ENCODE results near the gene CD63.
A peak's percentile ranks its signal among the peaks of the same experiment; 100 is the strongest.

CD63 gene

DNA sequence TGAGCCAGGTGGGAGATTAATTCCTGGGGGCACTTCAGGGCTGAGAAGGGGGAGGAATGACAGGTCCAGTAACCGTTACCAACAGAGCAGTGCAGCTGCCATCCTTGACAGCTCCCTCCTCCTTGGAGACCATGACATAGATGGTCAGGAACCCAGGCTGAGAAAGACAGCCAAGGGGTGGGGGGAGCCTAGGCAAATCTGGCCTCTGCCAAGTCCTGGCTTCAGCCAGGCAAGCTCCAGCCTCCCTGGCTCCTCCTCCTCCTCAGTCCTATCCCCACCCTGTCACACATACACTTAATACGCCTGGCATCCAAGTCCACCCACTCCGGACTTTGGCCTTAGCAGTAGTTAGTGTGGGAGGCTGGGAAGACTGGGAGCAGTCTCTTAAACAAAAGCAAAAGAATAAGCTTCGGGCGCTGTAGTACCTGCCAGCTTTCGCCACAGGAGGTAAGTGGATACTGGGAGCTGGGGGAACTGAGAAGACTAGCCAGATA, 8.7 kb downstream of the CD63 start, which contains the start of gene RDH5:
RDH5 (plus strand) TSS at position 323 of the 494 bp plus-strand sequence. CDS start 792 bp downstream, outside the sequence.
- DNase-seq, result no peak

DNA sequence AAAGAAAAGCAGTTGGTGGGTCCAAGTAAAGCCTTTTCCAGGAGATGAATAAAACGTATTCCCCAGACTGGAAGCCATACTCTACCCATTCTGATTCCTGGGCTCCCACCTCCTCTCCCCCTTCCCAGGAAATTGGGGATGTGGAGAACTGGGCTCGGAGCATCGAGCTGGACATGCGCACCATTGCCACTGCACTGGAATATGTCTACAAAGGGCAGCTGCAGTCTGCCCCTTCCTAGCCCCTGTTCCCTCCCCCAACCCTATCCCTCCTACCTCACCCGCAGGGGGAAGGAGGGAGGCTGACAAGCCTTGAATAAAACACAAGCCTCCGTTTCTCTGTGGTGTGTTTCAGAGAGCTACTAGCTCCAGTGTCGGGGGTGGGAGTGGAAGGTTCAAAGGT, 9.4 kb downstream of the CD63 start:
- DNase-seq, result no peak

DNA sequence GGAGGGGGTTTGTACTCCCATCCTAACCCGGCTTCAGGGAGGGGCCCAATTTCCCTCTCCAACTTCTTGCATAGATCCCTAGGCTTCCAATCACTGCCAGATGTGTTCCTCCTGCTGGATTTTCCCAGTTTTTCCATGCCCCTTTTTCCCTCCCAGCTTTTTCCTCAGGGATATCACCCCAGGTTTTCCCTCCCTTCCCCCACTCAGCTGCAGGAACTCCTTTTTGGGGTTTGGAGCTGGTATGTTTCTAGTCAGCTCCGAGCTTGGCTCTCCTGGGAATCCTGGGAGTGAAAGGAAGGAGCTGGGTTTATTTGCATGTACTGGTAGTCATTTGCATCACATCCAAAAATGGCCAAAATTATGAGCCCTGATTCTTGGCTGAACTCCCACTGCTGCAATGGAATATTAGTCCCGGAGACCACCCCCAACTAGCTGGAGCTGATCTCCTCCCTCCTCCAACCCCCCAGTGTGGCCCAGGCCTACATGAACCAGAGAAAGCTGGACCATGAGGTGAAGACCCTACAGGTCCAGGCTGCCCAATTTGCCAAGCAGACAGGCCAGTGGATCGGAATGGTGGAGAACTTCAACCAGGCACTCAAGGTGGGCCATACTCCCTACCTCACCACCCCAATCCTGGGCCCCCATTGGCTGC, 10.1 kb downstream of the CD63 start:
- DNase-seq, result no peak

DNA sequence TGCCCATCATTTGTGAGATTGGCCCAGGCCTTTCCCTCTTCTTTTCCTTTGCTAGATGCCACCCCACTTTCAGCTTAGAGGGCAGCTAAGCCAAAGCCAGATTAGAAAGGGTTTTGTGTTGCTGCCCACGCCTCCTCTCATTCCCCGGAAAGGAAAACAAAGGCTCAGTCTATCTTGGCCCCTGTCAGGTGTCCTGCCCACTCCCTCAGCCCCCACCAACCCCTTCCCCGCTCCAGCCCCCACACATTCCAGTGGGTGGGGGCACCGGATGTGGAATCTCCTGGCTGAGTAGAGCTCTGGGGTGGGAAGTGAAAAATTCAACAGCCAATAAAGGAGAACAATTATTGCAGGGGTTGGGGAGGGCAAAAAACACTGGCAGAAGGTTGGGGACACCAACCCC, 10.8 kb downstream of the CD63 start:
- DNase-seq, result no peak

DNA sequence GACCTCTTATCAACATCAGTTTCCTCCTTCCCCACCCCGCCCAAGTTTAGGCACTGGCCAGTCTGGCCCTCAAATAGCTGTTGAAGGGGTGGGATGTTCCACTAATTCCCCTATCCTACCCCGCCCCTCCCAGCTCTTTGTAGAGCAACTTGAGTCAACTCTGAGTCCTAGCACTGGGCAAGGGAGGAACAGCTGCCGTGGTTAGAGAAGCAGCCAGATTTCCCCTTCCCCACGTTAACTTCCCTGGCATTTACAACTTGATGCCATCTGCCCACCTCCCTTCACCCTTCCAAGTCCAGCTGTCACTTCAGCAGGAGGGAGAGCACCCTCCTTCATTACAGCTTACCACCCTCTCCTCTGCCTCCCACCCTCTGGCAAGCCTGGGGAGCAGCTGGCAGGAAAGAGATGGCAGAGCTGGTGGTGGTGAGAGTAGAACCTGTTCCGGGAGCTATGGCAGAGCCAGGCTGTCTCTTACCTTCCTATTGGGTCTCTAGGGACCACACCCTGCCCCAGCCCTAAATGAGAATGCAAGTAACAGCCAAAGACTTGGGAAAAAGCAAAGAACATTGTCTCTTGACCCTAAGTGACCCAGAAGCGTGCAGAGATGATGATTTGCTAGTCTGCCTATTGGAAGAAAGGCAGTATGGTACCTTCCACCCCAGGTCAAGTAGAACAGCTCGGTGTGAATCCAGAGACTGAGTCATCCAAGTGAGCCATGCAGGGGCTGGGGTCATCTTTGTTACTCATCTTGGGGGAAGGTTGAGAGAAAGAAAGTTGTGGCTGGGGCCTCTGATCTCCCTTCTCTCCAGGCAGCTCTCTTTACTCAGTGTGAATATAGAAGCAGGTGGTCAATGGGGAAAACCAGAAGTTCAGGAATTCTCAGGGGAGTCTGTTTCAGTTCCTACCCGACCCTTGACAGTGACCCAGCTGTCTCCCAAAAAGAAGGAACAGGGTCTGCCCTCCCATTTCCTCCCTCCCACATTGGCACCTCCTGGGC, 11.5 kb downstream of the CD63 start:
- DNase-seq, result no peak

DNA sequence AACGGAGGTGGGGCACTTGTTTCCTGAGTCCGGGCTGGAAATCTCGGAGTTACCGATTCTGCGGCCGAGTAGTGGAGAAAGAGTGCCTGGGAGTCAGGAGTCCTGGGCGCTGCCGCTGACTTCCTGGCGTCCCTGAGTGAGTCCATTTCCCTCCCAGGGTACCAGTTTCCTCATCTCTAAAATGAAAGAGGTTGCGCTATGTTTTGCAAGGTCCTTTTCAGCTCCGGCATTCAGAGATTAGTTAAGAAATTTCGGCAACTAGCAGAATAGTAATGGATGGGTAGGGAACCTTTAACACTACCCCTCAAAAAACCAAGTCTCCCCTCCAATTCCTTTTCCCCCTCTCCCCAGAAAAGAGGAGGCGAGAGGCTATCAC, 12.2 kb downstream of the CD63 start:
- no peak for DNase-seq

DNA sequence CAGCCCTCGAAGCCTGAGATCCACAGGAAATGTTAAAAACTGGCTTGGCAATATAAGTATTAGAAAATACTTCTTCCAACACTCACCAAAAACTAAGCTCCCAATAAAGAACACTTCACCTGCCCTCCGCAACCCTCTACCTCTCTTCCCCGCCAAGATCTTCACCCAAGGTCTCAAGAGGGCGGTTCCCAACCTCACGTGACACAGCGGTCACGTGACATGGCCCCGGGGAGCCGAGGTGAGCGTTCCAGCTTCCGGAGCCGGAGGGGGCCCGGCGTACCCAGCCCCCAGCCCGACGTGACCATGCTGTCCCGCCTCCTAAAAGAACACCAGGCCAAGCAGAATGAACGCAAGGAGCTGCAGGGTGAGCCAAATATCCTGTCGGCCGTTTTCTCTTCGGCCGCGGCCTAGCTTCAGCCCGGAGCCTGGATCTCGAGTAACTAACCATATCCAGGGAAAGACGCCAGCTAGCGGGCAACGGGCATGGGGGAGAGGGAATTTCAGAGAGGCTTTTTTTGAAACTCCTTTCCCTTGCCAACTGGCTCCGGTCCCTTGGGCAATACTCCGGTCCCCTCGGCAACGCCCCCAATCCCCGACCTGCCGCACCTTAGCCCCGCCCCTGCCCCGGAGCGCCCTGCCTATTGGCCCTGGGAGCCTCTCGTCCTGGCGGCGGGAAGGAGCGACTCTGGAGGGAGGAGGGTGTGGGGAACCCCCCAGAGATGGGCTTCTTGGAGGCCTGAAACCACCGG, 12.8 kb downstream of the CD63 start, which contains the start of gene BLOC1S1:
BLOC1S1 (plus strand) TSS at position 214 of the 749 bp plus-strand sequence; CDS start at position 220, 6 bp downstream.
- peak; percentile 76 for DNase-seq

DNA sequence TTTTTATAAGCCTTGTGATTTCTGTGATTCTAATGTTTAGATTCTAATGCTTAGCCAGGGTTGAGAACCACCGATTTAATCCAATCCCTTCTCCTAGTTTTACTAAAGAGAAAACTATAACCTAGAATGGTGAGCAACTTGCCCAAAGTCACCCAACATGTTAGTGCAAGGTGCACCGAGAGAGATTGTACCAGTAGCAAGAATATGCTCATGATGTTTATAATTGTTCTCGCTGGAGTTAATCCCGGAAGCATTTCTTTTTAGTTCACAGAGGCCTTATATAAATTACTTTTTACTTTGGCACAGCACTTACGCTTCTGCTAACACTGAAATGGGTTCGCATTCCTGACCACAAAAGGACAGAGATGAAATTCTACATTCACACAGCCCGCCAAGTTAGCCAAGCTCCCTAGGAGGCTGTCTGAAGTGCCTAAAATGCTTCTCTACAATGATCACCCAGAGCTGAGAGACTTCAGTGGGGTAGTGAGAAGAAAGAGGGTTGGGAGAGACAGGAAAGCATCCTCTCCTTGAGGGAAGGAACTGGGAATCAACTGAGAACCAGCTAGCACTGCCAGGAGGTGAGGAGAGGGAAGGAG, 13.5 kb downstream of the CD63 start:
- DNase-seq, result no peak

DNA sequence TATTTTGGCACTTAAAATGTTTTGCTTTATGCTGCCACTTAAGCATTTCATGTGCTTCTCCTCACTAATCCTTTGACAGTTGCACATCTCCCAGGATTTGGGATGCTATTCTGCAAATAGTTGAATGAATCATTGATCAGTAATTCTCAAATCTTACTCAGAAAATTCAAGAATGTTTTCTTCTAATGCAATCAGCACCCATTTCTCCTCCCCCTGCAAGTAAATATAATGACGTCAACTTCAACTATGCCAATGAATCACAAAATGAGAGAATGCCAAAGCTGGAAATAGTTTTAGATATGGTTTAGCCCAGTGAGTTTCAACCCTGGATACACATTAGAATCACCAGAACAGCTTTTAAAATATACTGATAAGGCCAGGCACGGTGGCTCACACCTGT, 15.1 kb downstream of the CD63 start:
- DNase-seq, result no peak

DNA sequence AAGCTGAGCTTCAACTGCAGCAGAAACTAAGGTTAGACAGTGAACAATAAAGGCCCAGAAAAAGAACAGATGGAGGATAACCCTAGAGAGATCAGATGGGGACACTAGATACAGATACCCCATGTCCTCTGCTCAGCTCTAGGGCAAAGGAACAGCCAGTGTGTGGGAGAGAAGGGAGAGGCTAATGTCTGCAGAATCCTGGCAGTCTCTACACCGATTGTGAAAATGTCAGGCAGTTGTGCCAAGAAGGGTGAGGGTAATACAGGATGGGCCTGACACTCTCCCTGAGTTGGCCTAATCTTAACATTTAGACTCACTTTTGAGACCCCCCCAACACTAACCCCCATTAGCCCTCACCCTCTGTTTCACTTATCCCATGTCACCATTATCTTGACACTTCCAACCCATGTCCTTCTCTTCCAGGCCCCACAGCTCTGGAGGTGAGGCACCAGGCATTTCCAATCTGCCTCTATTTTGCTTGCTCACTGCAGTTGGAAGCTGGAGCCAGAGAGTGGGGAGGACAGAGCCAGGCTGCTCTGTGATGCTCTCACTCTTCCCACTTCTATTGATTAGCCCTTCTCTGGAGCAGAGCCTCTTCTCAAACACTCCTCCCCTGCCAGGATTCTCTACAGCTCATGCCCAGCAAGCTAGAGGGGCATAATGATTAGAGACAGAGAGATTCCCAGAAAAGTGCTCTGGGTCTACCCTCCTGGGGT, 16.0 kb downstream of the CD63 start:
- DNase-seq, result no peak

DNA sequence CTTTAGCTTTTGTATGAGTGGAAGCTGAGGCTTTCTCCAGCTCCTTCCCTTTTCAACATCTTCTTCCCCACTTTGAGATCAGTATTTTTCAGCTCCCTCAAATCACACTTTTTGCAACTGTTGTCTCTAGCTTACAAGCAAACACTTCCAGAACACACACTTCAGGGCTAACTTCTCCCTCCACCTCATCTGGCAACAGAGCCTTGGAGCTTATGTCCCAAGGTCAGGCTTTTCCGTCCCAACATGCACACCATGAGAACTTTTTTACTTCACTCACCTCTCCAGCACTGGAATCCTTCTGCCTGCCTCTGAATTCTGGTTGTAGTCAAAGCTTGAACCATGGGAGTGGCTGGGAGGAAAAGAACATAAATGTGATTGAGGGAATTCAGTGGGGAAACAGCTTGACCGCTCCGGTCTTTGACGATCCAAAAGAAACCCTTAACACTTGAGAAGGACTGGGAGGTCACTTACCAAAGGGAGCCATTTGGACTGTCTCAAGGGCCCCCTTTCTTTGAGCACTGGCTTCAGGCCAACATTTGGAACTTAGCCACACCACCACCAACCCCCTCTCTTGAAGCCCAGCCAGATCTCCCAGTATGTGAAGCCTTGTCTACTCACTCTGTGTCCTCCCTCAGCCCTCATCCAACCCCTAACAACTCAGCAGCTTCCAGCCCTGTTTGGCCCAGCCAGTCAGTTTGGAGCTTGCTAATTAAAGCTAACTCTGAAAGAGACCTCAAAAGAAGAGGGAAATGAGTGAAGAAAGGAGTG, 16.8 kb downstream of the CD63 start:
- DNase-seq, result no peak

DNA sequence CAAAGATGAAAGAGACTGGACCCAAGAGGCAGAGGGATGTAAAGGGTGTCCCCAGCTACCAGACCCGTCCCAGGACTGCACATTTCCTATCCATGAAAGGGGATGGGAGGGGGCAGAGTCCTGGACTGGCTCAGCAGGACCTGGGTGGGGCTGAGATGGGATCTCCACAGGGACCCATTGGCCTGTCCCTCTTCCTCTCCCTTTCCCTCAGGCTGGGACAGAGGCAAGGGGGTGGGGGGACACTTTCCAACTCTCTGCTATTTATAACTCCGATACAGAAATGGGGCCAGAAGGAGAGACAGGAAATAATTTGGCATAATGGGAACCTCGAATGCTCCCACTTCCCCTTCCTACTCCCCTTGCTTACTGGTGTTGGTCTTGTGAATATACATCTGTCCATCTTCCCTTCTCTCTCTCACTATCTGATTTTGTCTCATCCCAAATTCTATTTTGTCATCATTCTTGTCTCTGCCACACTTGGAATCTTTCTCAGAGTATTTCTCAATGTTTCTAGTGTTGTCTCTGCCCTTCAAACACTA, 20.0 kb downstream of the CD63 start:
- DNase-seq, result no peak

DNA sequence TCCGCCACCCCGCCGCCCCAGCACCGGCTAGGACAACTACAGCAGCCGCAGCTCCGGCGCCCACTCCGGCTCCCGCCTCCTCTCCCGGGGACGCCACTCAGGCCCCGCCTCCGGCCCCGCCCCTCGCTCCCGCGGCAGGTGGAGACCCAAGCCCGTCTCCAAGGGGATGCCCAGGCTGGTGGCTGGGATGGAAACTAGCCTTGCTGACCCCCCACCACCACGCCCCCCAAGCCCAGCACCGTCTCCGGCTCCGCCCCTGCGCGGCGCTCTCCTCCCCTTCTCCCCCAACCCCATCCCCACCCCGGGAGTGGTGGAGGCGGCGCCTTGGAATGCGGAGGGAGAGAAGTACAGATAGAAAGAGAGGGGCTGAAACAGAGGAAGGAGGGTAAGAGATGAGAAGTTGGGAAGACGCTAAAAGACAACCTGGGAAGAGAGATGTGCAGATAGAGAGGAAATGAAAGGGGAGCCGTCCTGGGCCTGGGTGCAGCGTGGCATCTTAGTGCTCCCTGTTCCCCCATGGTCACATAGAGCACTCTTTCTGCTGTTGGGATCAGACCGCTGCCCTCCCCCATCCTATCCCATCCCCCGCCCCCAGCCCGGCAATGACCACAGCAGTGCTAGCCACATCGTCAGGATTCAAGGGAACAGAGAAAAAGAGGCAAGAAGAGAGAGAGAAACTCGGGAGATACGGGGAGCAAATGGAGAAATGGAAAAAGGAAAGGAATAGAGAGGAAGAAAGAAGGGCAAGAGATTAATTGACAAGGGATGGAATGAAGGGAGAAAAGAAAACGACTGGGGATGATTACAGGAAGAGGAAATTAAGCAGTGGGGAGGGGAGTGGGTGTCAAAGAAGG, 20.7 kb downstream of the CD63 start, which contains the start of gene ITGA7:
ITGA7 (minus strand) TSS at position 64 of the 854 bp plus-strand sequence. CDS start 222 bp downstream, outside the sequence.
- DNase-seq, result no peak

DNA sequence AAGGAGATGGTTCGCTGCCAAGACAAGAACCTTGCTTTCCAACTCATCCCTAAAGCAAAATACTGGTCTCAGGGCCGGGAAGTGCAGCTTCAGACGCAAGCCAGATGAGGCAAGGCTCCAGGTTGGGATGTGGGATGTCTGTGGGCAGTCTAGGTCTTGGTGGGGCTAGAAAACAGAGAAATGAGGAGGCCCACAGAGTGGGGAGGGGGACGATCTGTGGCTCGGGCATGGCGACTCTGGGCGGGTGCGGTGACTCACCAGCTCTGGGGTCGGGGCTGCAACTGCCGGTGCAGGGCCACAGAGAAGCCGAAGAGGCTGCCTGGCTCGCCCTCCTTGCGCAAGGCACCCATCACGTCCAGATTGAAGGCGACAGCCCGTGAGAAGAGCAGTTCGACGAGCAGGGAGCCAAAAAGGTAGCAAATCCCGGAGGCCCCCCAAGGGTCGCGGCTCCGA, 21.6 kb downstream of the CD63 start:
- no peak for DNase-seq

DNA sequence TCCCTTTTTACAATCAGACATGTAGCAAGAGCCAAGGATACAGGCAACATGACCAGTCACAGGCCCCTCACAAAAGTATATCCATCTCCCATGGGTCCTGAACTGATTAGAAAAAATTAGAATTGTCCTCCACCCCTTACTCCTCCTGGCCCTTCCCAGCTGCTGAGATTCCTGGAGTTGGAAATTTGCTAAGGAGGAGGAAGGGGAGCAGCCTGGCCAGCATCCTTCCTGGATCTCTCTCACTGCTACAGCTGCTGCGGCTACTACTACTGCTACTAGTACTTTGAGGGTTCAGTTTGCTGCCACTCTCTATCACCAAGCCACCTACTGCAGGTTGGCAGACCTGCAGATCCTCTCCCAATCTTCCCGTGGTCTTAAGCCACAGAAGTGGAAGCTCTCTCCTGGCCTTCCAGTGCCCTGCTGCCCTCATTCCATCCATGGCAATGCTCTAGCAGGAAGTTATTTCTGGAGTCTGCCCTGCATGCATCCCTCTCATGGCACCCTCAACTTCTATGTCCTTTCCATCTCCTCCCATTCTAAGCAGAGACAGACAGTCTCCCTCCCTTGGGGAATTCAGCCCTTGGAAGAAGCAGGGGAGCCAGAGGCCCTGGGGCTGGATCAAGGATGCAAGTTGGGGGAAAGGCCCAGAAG, 22.1 kb downstream of the CD63 start:
- no peak for DNase-seq

DNA sequence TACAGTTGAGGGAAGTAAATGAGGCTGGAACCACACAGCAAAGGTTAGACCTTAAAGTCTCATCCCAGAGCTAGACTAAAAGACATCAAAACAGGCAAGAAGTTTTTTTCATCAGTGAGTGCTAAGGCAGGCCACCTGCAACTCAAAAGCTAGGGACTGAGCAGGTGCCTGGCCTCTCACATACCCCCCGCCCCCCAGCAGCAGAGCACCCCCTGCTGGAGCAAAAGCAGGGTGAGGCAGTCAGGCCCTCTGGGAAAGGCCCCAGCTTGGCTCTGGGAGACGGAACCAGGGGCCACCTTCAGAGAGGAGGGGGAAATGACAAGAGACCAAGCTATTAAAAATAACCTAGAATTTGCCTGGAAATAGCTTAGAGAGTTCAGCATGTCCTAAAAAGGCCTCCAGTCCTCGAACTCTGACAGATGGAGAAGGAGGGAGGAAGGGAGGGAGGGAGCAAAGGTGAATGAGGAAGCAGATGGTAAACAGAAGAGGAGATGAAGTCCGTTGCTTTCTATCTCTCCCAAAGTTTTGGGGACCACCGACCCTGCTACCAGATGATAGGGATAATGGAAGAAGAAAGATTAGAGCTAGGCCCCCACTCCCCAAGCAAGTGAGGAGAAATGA, 22.9 kb downstream of the CD63 start:
- DNase-seq, result no peak

DNA sequence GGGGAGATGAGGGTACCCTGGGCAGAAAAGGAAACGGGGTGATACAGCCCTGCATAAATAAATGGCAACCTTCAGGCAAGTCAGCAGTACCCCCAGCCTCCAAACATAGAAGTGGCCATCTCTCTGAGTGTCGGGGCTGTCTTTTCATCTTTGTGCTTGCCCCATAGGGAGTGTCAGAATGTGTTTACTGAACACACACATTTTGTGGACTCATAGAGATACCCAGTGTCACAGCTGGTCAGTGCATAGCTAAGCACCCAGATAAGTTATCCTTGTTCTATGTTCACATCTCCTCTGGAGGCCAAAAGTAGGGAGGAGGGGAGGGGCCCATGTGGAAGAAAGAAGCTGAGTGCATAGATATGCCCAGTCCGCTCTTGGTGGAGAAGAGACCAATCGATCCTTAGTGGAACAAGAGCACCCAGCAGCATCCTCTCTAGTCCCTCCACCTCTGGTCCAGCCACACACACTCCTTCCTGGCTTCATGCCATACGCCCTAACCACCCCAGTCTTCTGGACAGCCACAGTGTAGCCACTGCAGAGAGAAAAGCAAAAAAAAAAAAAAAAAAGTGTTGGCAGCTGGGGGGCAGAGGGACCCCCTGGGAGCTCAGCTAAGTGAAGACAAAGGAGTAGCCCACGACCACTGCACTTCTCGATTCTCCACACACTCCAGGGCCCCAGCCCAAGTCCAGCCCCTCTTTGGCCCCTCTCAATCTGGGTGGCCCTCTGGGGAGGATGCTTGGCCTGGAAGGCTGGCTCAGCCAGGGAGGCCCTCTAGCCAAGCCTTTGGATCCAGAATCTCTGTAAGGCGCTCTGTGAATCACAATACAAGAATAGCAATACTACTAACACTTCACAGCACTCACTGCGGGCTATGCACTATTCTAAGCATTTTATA, 23.7 kb downstream of the CD63 start:
- no peak for DNase-seq
